AG08396 (cell line): ENCODE results near the gene ADARB2.
"Not testable (repeated sequence)": the region's sequence is repeated elsewhere in the genome, so short reads cannot be mapped to it uniquely, and the experiment has no call there.

Source experiments
- DNase-seq: peaks from one replicate; pipeline ENCODE4 v3.0.0; 2012; ENCODE audit warnings: low spot score, mixed read lengths

ADARB2 gene

GRCh38 chr10:1546431-1547110, 190.8 kb downstream of the ADARB2 start:
- no peak for DNase-seq

GRCh38 chr10:1545524-1545923, 191.8 kb downstream of the ADARB2 start:
- DNase-seq: no peak

- no peak for DNase-seq
These were observed 192.4 kb downstream of the ADARB2 start for GRCh38 chr10:1544929-1545328.

GRCh38 chr10:1544209-1544673, 193.1 kb downstream of the ADARB2 start:
- DNase-seq: no peak

GRCh38 chr10:1543596-1543995, 193.7 kb downstream of the ADARB2 start:
- no peak for DNase-seq

- no peak for DNase-seq
These were observed 194.4 kb downstream of the ADARB2 start for GRCh38 chr10:1542941-1543340.

GRCh38 chr10:1540144-1540543, 197.2 kb downstream of the ADARB2 start:
- no peak for DNase-seq

GRCh38 chr10:1539216-1539615, 198.1 kb downstream of the ADARB2 start:
- no peak for DNase-seq

- DNase-seq: no peak
These were observed 198.7 kb downstream of the ADARB2 start for GRCh38 chr10:1538531-1539061.

- no peak for DNase-seq
These were observed 199.2 kb downstream of the ADARB2 start for GRCh38 chr10:1538121-1538520.

GRCh38 chr10:1537449-1537848, 199.9 kb downstream of the ADARB2 start:
- DNase-seq: not testable (repeated sequence)

GRCh38 chr10:1536341-1536740, 201.0 kb downstream of the ADARB2 start:
- no peak for DNase-seq

- DNase-seq: no peak
These were observed 201.9 kb downstream of the ADARB2 start for GRCh38 chr10:1535301-1535965.

GRCh38 chr10:1534820-1535219, 202.5 kb downstream of the ADARB2 start:
- no peak for DNase-seq

GRCh38 chr10:1532636-1533035, 204.7 kb downstream of the ADARB2 start:
- no peak for DNase-seq

- no peak for DNase-seq
These were observed 205.3 kb downstream of the ADARB2 start for GRCh38 chr10:1531883-1532597.

- no peak for DNase-seq
These were observed 206.3 kb downstream of the ADARB2 start for GRCh38 chr10:1530871-1531517.

GRCh38 chr10:1529806-1530413, 207.4 kb downstream of the ADARB2 start:
- DNase-seq: no peak

- no peak for DNase-seq
These were observed 209.4 kb downstream of the ADARB2 start for GRCh38 chr10:1527951-1528350.

- DNase-seq: no peak
These were observed 210.8 kb downstream of the ADARB2 start for GRCh38 chr10:1526436-1527055.
